OCI-LY7 (cell line): Measurements from ENCODE around the gene UGT2A2. TPM values are rescaled to one million over a fixed set of nuclear protein-coding genes. Genes with fewer than 3 reads are reported as not detected.
"Not testable (repeated sequence)": the region's sequence is repeated elsewhere in the genome, so short reads cannot be mapped to it uniquely, and the experiment has no call there.

Experiments
- Bru-seq: library from RNA; stranded (reverse); fragments of 400-500 nt; gene quantifications from one replicate; lab custom pipeline; 2021; lab: Mats Ljungman, UMichigan
- BruChase-seq, 2 experiments: library from RNA; stranded (reverse); fragments of 400-500 nt; gene quantifications; one replicate each; lab custom pipeline; 2021; lab: Mats Ljungman, UMichigan
- BruUV-seq: library from RNA; stranded (reverse); fragments of 400-500 nt; replicated peaks from 2 replicates; lab custom pipeline; 2021; lab: Mats Ljungman, UMichigan
- CTCF ChIA-PET: fragments of 300-600 bp; sonication (Branson Sonifier 250); formaldehyde crosslinking; loops from one replicate; lab custom pipeline; 2022; ENCODE audit warnings: antibody characterized with exemption; ENCODE audit not compliant: unreplicated experiment; lab: Charles Lee
- POLR2A ChIA-PET: fragments of 300-600 bp; sonication (Branson Sonifier 250); formaldehyde crosslinking; loops from one replicate; lab custom pipeline; 2022; ENCODE audit warnings: antibody characterized with exemption; lab: Charles Lee
- DNase-seq: peaks from one replicate; pipeline ENCODE4 v3.0.0-alpha.2; 2015; ENCODE audit warnings: low spot score
- H2AFZ ChIP-seq: fragments of 200-600 bp; sonication (generic), shearing (Covaris generic); 2 replicates; pipeline ENCODE4 v1.6.1; 2014; ENCODE audit warnings: mild to moderate bottlenecking, antibody characterized with exemption, low read length, moderate library complexity
- H3K27ac ChIP-seq: fragments of 200-600 bp; sonication (generic); 2 replicates; pipeline ENCODE4 v1.5.1; 2014; ENCODE audit warnings: mixed run types, low read depth, mild to moderate bottlenecking, moderate library complexity, low read length, inconsistent platforms; ENCODE audit not compliant: poor library complexity, severe bottlenecking
- H3K36me3 ChIP-seq: fragments of 200-600 bp; sonication (generic); 2 replicates; pipeline ENCODE4 v1.6.1; 2014; ENCODE audit warnings: mild to moderate bottlenecking, antibody characterized with exemption, low read length, moderate library complexity, mixed read lengths; ENCODE audit not compliant: insufficient read depth
- H3K4me1 ChIP-seq: fragments of 200-600 bp; sonication (generic); 2 replicates; pipeline ENCODE4 v1.5.1; 2014; ENCODE audit warnings: mild to moderate bottlenecking, low read length; ENCODE audit not compliant: insufficient read depth, poor library complexity, severe bottlenecking
- H3K4me2 ChIP-seq: fragments of 200-600 bp; sonication (generic); 2 replicates; pipeline ENCODE4 v1.6.1; 2014; ENCODE audit warnings: mild to moderate bottlenecking, low read length
- H3K4me3 ChIP-seq: fragments of 200-600 bp; sonication (generic); 2 replicates; pipeline ENCODE4 v1.5.1; 2014; ENCODE audit warnings: mild to moderate bottlenecking, low read depth, low read length; ENCODE audit not compliant: poor library complexity, severe bottlenecking
- H3K79me2 ChIP-seq: fragments of 200-600 bp; sonication (generic); 2 replicates; pipeline ENCODE4 v1.6.1; 2016; ENCODE audit warnings: low read depth, mild to moderate bottlenecking, low read length, moderate library complexity, mixed read lengths; ENCODE audit not compliant: insufficient read depth
- H3K9me2 ChIP-seq: fragments of 200-600 bp; sonication (generic); 2 replicates; pipeline ENCODE4 v1.6.1; 2016; ENCODE audit warnings: mild to moderate bottlenecking, low read length, mixed read lengths; ENCODE audit not compliant: insufficient read depth
- H3K9me3 ChIP-seq: fragments of 200-600 bp; sonication (generic); 2 replicates; pipeline ENCODE4 v1.6.1; 2014; ENCODE audit warnings: mild to moderate bottlenecking, mixed run types, low read length, mixed read lengths
- H4K20me1 ChIP-seq: fragments of 200-600 bp; sonication (generic); 2 replicates; pipeline ENCODE4 v1.6.1; 2014; ENCODE audit warnings: mild to moderate bottlenecking, antibody characterized with exemption, low read length, moderate library complexity, mixed read lengths; ENCODE audit not compliant: insufficient read depth
- CTCF ChIP-seq: fragments of 200-600 bp; sonication (generic); conservative IDR thresholded peaks from 2 replicates; pipeline ENCODE4 v1.5.1; 2014; ENCODE audit warnings: mild to moderate bottlenecking, antibody characterized with exemption, low read length, moderate library complexity, mixed read lengths
- EZH2phosphoT487 ChIP-seq: fragments of 200-600 bp; sonication (generic); IDR thresholded peaks from 2 replicates; pipeline ENCODE4 v1.6.1; 2018; ENCODE audit warnings: low read depth, borderline replicate concordance, mild to moderate bottlenecking, mixed run types, antibody characterized with exemption, low read length, moderate library complexity, mixed read lengths
- intact Hi-C: fragments of 100-400 bp; cut with micrococcal nuclease; formaldehyde crosslinking; loops from one replicate; pipeline ENCODE4 v1.10.0; 2022; ENCODE audit not compliant: unreplicated experiment
- long read RNA-seq: library from polyadenylated mRNA; stranded (forward); transcript quantifications from one replicate; pipeline ENCODE4 v2.0.0, GENCODE V29; 2022
- total RNA-seq, 2 experiments: library from RNA; depleted of rRNA in 1 of 2; stranded (reverse); fragments of >200 nt in 1 of 2; shearing (Covaris generic) in 1 of 2; gene quantifications; 2 replicates each; pipeline ENCODE4 v1.2.3, GENCODE V29; 2014 to 2022

UGT2A2 gene
- not detected in 2 replicates for total RNA-seq (2014; rRNA removed; shearing (Covaris generic))
- not detected in 2 replicates for total RNA-seq (2022)
- not detected for Bru-seq, nascent RNA
- not detected for BruChase-seq, experiment 1, labeled RNA remaining after a 6-hour chase
- BruChase-seq, experiment 2, labeled RNA remaining after a 2-hour chase: not detected
- long read RNA-seq: 0 reads

GRCh38 chr4:69639542-69639941, at the start of gene UGT2A2:
Gene UGT2A2 (minus strand): TSS chr4:69639642. CDS start chr4:69639640, 2 bp downstream.
- Histone ChIP-seq H4K20me1 (no peaks in the 10 kb centered on the region), H3K4me1 (no peaks in the 10 kb centered on the region), H2AFZ (no peak within 1 kb of the TSS), H3K36me3 (no peaks in the 10 kb centered on the region), H3K4me3 (no peak within 1 kb of the TSS), H3K4me2 (no peak within 1 kb of the TSS), H3K9me2 (no peaks in the 10 kb centered on the region), H3K9me3 (no peaks in the 10 kb centered on the region), H3K79me2 (no peaks in the 10 kb centered on the region), H3K27ac (no peak within 1 kb of the TSS)
- intact Hi-C loops: no loop called here
- no peak for DNase-seq
- ChIA-PET CTCF (no interaction called here), POLR2A (no interaction called here)
- BruUV-seq: no TSS peak
- TF ChIP-seq EZH2phosphoT487 (no peak), CTCF (no peak)

- H3K4me2 ChIP-seq: no peak overlapping the region
- ChIA-PET CTCF (no interaction called here), POLR2A (no interaction called here)
- no peaks in the 10 kb centered on the region for H3K9me2 ChIP-seq
- no peak for DNase-seq
- H4K20me1 ChIP-seq: no peaks in the 10 kb centered on the region
- no peaks in the 10 kb centered on the region for H3K79me2 ChIP-seq
- H3K9me3 ChIP-seq: no peaks in the 10 kb centered on the region
- H3K36me3 ChIP-seq: no peaks in the 10 kb centered on the region
- no peaks in the 10 kb centered on the region for H3K4me1 ChIP-seq
- intact Hi-C loops: loop anchor here (5.0 kb wide), 2 partner anchors 497 to 822 kb away; no protein-coding TSS in a partner anchor
- H2AFZ ChIP-seq: no peak overlapping the region
- no TSS peak for BruUV-seq
- H3K4me3 ChIP-seq: no peak overlapping the region
- no peak for TF ChIP-seq EZH2phosphoT487
- TF ChIP-seq CTCF: no peak
- H3K27ac ChIP-seq: no peak overlapping the region
Observed at GRCh38 chr4:69684804-69685203, 45.4 kb upstream of the UGT2A2 start.

- Histone ChIP-seq H3K9me3 (no peaks in the 10 kb centered on the region), H3K9me2 (no peaks in the 10 kb centered on the region), H3K4me2 (no peak overlapping the region), H4K20me1 (no peaks in the 10 kb centered on the region), H3K4me1 (no peaks in the 10 kb centered on the region), H3K36me3 (no peaks in the 10 kb centered on the region), H3K79me2 (no peaks in the 10 kb centered on the region), H3K27ac (no peak overlapping the region), H3K4me3 (no peak overlapping the region), H2AFZ (no peak overlapping the region)
- ChIA-PET POLR2A (no interaction called here), CTCF (no interaction called here)
- no TSS peak for BruUV-seq
- no peak for DNase-seq
- intact Hi-C loops: no loop called here
- TF ChIP-seq EZH2phosphoT487 (no peak), CTCF (no peak)
Observed at GRCh38 chr4:69668680-69669079, 29.2 kb upstream of the UGT2A2 start.

GRCh38 chr4:69664009-69664408, 24.6 kb upstream of the UGT2A2 start:
- H3K27ac ChIP-seq, H3K9me3 ChIP-seq, H3K4me2 ChIP-seq, H3K36me3 ChIP-seq, intact Hi-C loops, H3K9me2 ChIP-seq, H2AFZ ChIP-seq, H3K79me2 ChIP-seq, CTCF ChIA-PET, H4K20me1 ChIP-seq, H3K4me3 ChIP-seq, POLR2A ChIA-PET, BruUV-seq, H3K4me1 ChIP-seq, DNase-seq: not testable (repeated sequence)
